ENCODE results near the gene FABP1.

The FABP1 gene

GRCh38 chr2:88127888-88128653 is at the start of gene FABP1:
FABP1 (minus strand) TSS chr2:88128062; CDS start chr2:88128017, 45 bp downstream.
- no peak for DNase-seq (ENCODE audit: low read depth, low spot score)

- DNase-seq (ENCODE audit: low read depth, low spot score), result no peak
Measured at GRCh38 chr2:88177556-88177955, 49.7 kb upstream of the FABP1 start.

- DNase-seq (ENCODE audit: low read depth, low spot score), result no peak
Measured at GRCh38 chr2:88176352-88176984, 48.6 kb upstream of the FABP1 start.

- no peak for DNase-seq (ENCODE audit: low read depth, low spot score)
Measured at GRCh38 chr2:88172882-88173281, 45.0 kb upstream of the FABP1 start.

- DNase-seq (ENCODE audit: low read depth, low spot score), result no peak
Measured at GRCh38 chr2:88171966-88172365, 44.1 kb upstream of the FABP1 start.

- no peak for DNase-seq (ENCODE audit: low read depth, low spot score)
Measured at GRCh38 chr2:88170472-88170892, 42.6 kb upstream of the FABP1 start.

- DNase-seq (ENCODE audit: low read depth, low spot score), result no peak
Measured at GRCh38 chr2:88168386-88168785, 40.5 kb upstream of the FABP1 start.

GRCh38 chr2:88167740-88168139 is 39.9 kb upstream of the FABP1 start:
- no peak for DNase-seq (ENCODE audit: low read depth, low spot score)

- no peak for DNase-seq (ENCODE audit: low read depth, low spot score)
Measured at GRCh38 chr2:88165332-88166003, 37.6 kb upstream of the FABP1 start.

- no peak for DNase-seq (ENCODE audit: low read depth, low spot score)
Measured at GRCh38 chr2:88161446-88162244, 33.8 kb upstream of the FABP1 start.

GRCh38 chr2:88160517-88160916 is 32.7 kb upstream of the FABP1 start:
- DNase-seq (ENCODE audit: low read depth, low spot score), result no peak

- peak; percentile 27 for DNase-seq (ENCODE audit: low read depth, low spot score)
Measured at GRCh38 chr2:88159955-88160415, 32.1 kb upstream of the FABP1 start.

- DNase-seq (ENCODE audit: low read depth, low spot score), result no peak
Measured at GRCh38 chr2:88159481-88159880, 31.6 kb upstream of the FABP1 start.

- DNase-seq (ENCODE audit: low read depth, low spot score), result no peak
Measured at GRCh38 chr2:88148929-88149438, 21.1 kb upstream of the FABP1 start.

- DNase-seq (ENCODE audit: low read depth, low spot score), result no peak
Measured at GRCh38 chr2:88147145-88147544, 19.3 kb upstream of the FABP1 start.

- no peak for DNase-seq (ENCODE audit: low read depth, low spot score)
Measured at GRCh38 chr2:88146590-88146989, 18.7 kb upstream of the FABP1 start.

- no peak for DNase-seq (ENCODE audit: low read depth, low spot score)
Measured at GRCh38 chr2:88144914-88145497, 17.1 kb upstream of the FABP1 start.

GRCh38 chr2:88144271-88144670 is 16.4 kb upstream of the FABP1 start:
- DNase-seq (ENCODE audit: low read depth, low spot score), result no peak

- DNase-seq (ENCODE audit: low read depth, low spot score), result no peak
Measured at GRCh38 chr2:88141952-88142351, 14.1 kb upstream of the FABP1 start.

- no peak for DNase-seq (ENCODE audit: low read depth, low spot score)
Measured at GRCh38 chr2:88139804-88140203, 11.9 kb upstream of the FABP1 start.

GRCh38 chr2:88139203-88139702 is 11.4 kb upstream of the FABP1 start:
- DNase-seq (ENCODE audit: low read depth, low spot score), result no peak

Measured in activated naive CD8-positive, alpha-beta T cell treated with anti-CD3 and anti-CD28 coated beads, Interleukin-2, amount 50 U/mL, for 16 hours (primary cell).